GM12878 (cell line): Measurements from ENCODE around the gene HOMER2. TPM values are rescaled to one million over a fixed set of nuclear protein-coding genes. Genes with fewer than 3 reads are reported as not detected.

Source experiments
- ATAC-seq: fragments of 200-7000 bp; cut with Tn5 transposase; 3 replicates; pipeline ENCODE4 v1.9.1; 2020; ENCODE audit warnings: mild to moderate bottlenecking, moderate library complexity
- BruUV-seq: library from RNA; stranded (reverse); fragments of 400-500 nt; replicated peaks from 2 replicates; lab custom pipeline; 2021; lab: Mats Ljungman, UMichigan
- CTCF ChIA-PET: fragments of 300-600 bp; sonication (Branson Sonifier 250); formaldehyde crosslinking; extraction: SDS; loops from one replicate; lab custom pipeline; 2021; ENCODE audit warnings: inconsistent platforms; lab: Yijun Ruan, JAX
- POLR2A ChIA-PET: fragments of 350-600 bp; formaldehyde crosslinking; extraction: SDS; loops from one replicate; lab custom pipeline; 2021; ENCODE audit warnings: inconsistent platforms; lab: Charles Lee
- RAD21 ChIA-PET: fragments of 300-600 bp; sonication (Branson Sonifier 250); formaldehyde crosslinking; loops from one replicate; lab custom pipeline; 2023; ENCODE audit warnings: antibody characterized with exemption; ENCODE audit not compliant: unreplicated experiment; lab: Charles Lee
- SMC1A ChIA-PET: fragments of 300-600 bp; sonication (Branson Sonifier 250); formaldehyde crosslinking; loops from one replicate; lab custom pipeline; 2023; ENCODE audit not compliant: unreplicated experiment, uncharacterized antibody; lab: Charles Lee
- DNase-seq: peaks from one replicate; pipeline ENCODE4 v3.0.0-alpha.2; 2011; ENCODE audit warnings: low read depth, low spot score
- FAIRE-seq: peaks from 3 replicates; lab custom pipeline; 2011; peaks lifted over from hg19 to GRCh38; lab: Jason Lieb, UNC
- H2AFZ ChIP-seq: 2 replicates; pipeline ENCODE4 v1.6.0; 2011; ENCODE audit warnings: low read depth, low read length, control low read depth; ENCODE audit not compliant: control insufficient read depth
- H3K27ac ChIP-seq: 2 replicates; pipeline ENCODE4 v1.5.1; 2011; ENCODE audit warnings: control low read depth; ENCODE audit not compliant: control insufficient read depth, insufficient read depth
- H3K27me3 ChIP-seq, 2 experiments: replicated peaks in 1 of 2; 2 replicates each; pipeline versions ENCODE4 v1.6.0 to v1.6.1; 2011; ENCODE audit warnings: low read length in 1 of 2; ENCODE audit not compliant: control insufficient read depth in 2 of 2, insufficient read depth in 2 of 2
- H3K36me3 ChIP-seq, 2 experiments: 2 replicates each; pipeline ENCODE4 v1.5.1; 2011; ENCODE audit warnings: low read length in 1 of 2; ENCODE audit not compliant: control insufficient read depth in 2 of 2, insufficient read depth in 2 of 2
- H3K4me1 ChIP-seq: 2 replicates; pipeline ENCODE4 v1.6.1; 2011; ENCODE audit warnings: mild to moderate bottlenecking, low read length, moderate library complexity, mixed read lengths; ENCODE audit not compliant: control insufficient read depth, insufficient read depth
- H3K4me2 ChIP-seq: 2 replicates; pipeline ENCODE4 v1.6.0; 2011; ENCODE audit warnings: control low read depth; ENCODE audit not compliant: control insufficient read depth, insufficient read depth
- H3K4me3 ChIP-seq: fragments of 200-600 bp; sonication (generic); 2 replicates; pipeline ENCODE4 v1.5.1; 2016
- H3K79me2 ChIP-seq: 2 replicates; pipeline ENCODE4 v1.6.0; 2011; ENCODE audit warnings: low read length; ENCODE audit not compliant: control insufficient read depth, insufficient read depth
- H3K9ac ChIP-seq: 2 replicates; pipeline ENCODE4 v1.8.0; 2011; ENCODE audit warnings: low read length, control low read depth, mixed read lengths; ENCODE audit not compliant: control insufficient read depth, insufficient read depth
- H3K9me3 ChIP-seq: replicated peaks from 3 replicates; pipeline ENCODE4 v1.5.1; 2011; ENCODE audit warnings: mild to moderate bottlenecking, low read length; ENCODE audit not compliant: control insufficient read depth, insufficient read depth
- H4K20me1 ChIP-seq: 2 replicates; pipeline ENCODE4 v1.6.0; 2011; ENCODE audit not compliant: control insufficient read depth, insufficient read depth
- ASH2L ChIP-seq: fragments of 300-600, 200-600 bp; sonication (generic); IDR thresholded peaks from 2 replicates; pipeline ENCODE4 v1.6.1; 2017; ENCODE audit warnings: low read depth, mild to moderate bottlenecking, borderline replicate concordance
- CHD1 ChIP-seq: IDR thresholded peaks from 2 replicates; pipeline ENCODE4 v1.6.1; 2012; ENCODE audit warnings: low read depth, low read length, improper control_type of control experiment
- CTCF ChIP-seq, 3 experiments: IDR thresholded peaks in 2 of 3; conservative IDR thresholded peaks in 1 of 3; 2 replicates each; pipeline ENCODE4 v1.5.1; 2011; ENCODE audit warnings: low read depth in 3 of 3, low read length in 3 of 3, mild to moderate bottlenecking in 3 of 3, control low read depth in 2 of 3, moderate library complexity in 2 of 3, inconsistent platforms in 1 of 3, mixed read lengths in 1 of 3; ENCODE audit not compliant: control insufficient read depth in 2 of 3, insufficient read depth in 1 of 3; ENCODE audit errors: extremely low read depth in 1 of 3
- DPF2 ChIP-seq: fragments of 450-650 bp; IDR thresholded peaks from 2 replicates; pipeline ENCODE4 v1.6.1; 2017; ENCODE audit warnings: mild to moderate bottlenecking
- MTA3 ChIP-seq: IDR thresholded peaks from 2 replicates; pipeline ENCODE4 v1.6.1; 2012; ENCODE audit warnings: low read length, inconsistent platforms, borderline replicate concordance
- PKNOX1 ChIP-seq: fragments of 450-650 bp; IDR thresholded peaks from 2 replicates; pipeline ENCODE4 v1.6.1; 2016; ENCODE audit warnings: mild to moderate bottlenecking
- SMARCA5 ChIP-seq: fragments of 450-650 bp; IDR thresholded peaks from 2 replicates; pipeline ENCODE4 v1.6.1; 2017; ENCODE audit warnings: mild to moderate bottlenecking
- ZBTB11 ChIP-seq: fragments of 450-650 bp; formaldehyde crosslinking; IDR thresholded peaks from 2 replicates; pipeline ENCODE4 v1.5.0; 2022; ENCODE audit warnings: mild to moderate bottlenecking, missing genetic modification characterization
- ZBTB4 ChIP-seq: fragments of 450-650 bp; formaldehyde crosslinking; IDR thresholded peaks from 2 replicates; pipeline ENCODE4 v1.4.0; 2022; ENCODE audit warnings: mild to moderate bottlenecking, moderate library complexity
- WGBS: methylation state at CpG from one replicate; pipeline ENCODE4 v1.1.6; 2016; ENCODE audit warnings: low lambda C conversion rate; ENCODE audit not compliant: insufficient replicate concordance, insufficient coverage; ENCODE audit errors: missing lambda C conversion rate; 5-methylcytosine and 5-hydroxymethylcytosine counted together
- in situ Hi-C: fragments of 300-500 bp; cut with MboI; formaldehyde crosslinking; loops from 9 replicates; pipeline ENCODE4 v1.14.3; 2018; ENCODE audit warnings: mixed read lengths
- intact Hi-C: fragments of 100-400 bp; cut with micrococcal nuclease; formaldehyde crosslinking; loops from one replicate; pipeline ENCODE4 v1.14.2; 2022; ENCODE audit not compliant: unreplicated experiment
- polyA plus RNA-seq, 11 experiments: library from polyadenylated mRNA; depleted of rRNA in 4 of 11; unstranded in 6 of 11; stranded (reverse) in 5 of 11; fragments of >200 nt; fragmentation: Nextera tagmentation in 4 of 11; fragmentation: Illumina TruSeq in 1 of 11; extraction: Ambion mirVana in 4 of 11; extraction: Trizol in 1 of 11; gene quantifications; 1 replicate in 1 of 11; 2 replicates in 10 of 11; pipeline versions ENCODE4 v1.2.1 to v1.2.3, GENCODE V29; 2011 to 2016; ENCODE audit warnings: inconsistent platforms in 2 of 11, missing spikeins in 2 of 11, low read depth in 1 of 11
- total RNA-seq, 4 experiments: library from RNA; depleted of rRNA in 3 of 4; stranded (reverse); fragments of >200 nt in 3 of 4; fragmentation: Illumina TruSeq in 1 of 4; extraction: Trizol in 1 of 4; gene quantifications; 2 replicates each; pipeline versions ENCODE4 v1.2.1 to v1.2.3, GENCODE V29; 2013 to 2021

HOMER2 gene
- total and polyA plus RNA-seq, 10 of the 15 experiments (the other 5 are each of a cell fraction or from before 2014, with no cell fraction given): 0.60 to 5.0 (median 1.8) TPM

GRCh38 chr15:82999905-83000671 is 47.6 kb upstream of the HOMER2 start:
- BruUV-seq: no TSS peak
- H3K36me3 ChIP-seq: peaks cover 0 to 2% of the 10 kb centered on the region in 2 experiments; a peak in 1 of 4 replicates
- in situ Hi-C loops: no loop called here
- no peaks in the 10 kb centered on the region for H4K20me1 ChIP-seq
- no peaks in the 10 kb centered on the region for H3K27me3 ChIP-seq
- no peak overlapping the region for H3K27ac ChIP-seq
- intact Hi-C loops: loop anchor here (2.0 to 10.0 kb wide), 3 partner anchors 151 to 469 kb away; no protein-coding TSS in a partner anchor
- DNase-seq (peak; percentile 43), FAIRE-seq (peak; percentile 98), ATAC-seq (peak; percentile 97)
- POLR2A ChIA-PET: interaction anchor here (0.5 to 0.8 kb wide), 2 partner anchors 26 to 469 kb away, joined by 3 to 4 read pairs; no protein-coding TSS in a partner anchor
- H2AFZ ChIP-seq: peak overlapping the region; percentile 86
- WGBS: 0% methylated on average over 6 of the region's 6 CpGs
- no peaks in the 10 kb centered on the region for H3K9me3 ChIP-seq
- no peaks in the 10 kb centered on the region; the same call in 1 of the 2 replicates for H3K4me1 ChIP-seq
- SMC1A ChIA-PET: interaction anchor here (0.8 to 1.8 kb wide), 19 partner anchors 11 to 469 kb away, joined by 3 to 16 read pairs (median 4); partner anchors contain the start of genes RAMAC and RPS17
- peak overlapping the region; percentile 59; the same call in 1 of the 2 replicates for H3K4me3 ChIP-seq
- peak overlapping the region; percentile 89 for H3K4me2 ChIP-seq
- no peaks in the 10 kb centered on the region for H3K79me2 ChIP-seq
- CTCF ChIA-PET: interaction anchor here (0.6 to 4.2 kb wide), 25 partner anchors 11 to 473 kb away, joined by 3 to 43 read pairs (median 4); partner anchors contain the start of genes C15orf40, FSD2, RAMAC and RPS17
- H3K9ac ChIP-seq: peak overlapping the region; percentile 28; the same call in 1 of the 2 replicates
- RAD21 ChIA-PET: interaction anchor here (0.8 to 2.9 kb wide), 8 partner anchors 10 to 338 kb away, joined by 3 to 11 read pairs (median 4); partner anchors contain the start of genes C15orf40 and RAMAC
- no peak for TF ChIP-seq CHD1
- no peak for TF ChIP-seq ZBTB4 (CRISPR knock-in tag)
- no peak for TF ChIP-seq ASH2L
- TF ChIP-seq CTCF (IDR thresholded peaks at IDR 0.05 in 2 of 3, conservative IDR thresholded peaks at IDR 0.05 in 1 of 3; ENCODE audit: control insufficient read depth in 2 of 3, extremely low read depth in 1 of 3, insufficient read depth in 1 of 3, low read depth in 3 of 3, low read length in 3 of 3): peak; percentile 47 to 75 (median 59); a peak in 5 of 6 replicates
- TF ChIP-seq PKNOX1: no peak
- TF ChIP-seq ZBTB11 (CRISPR knock-in tag): no peak
- TF ChIP-seq MTA3: no peak
- TF ChIP-seq DPF2: no peak
- peak; percentile 38; the same call in 1 of the 2 replicates for TF ChIP-seq SMARCA5
